RWPE1 (cell line): Measurements from ENCODE around the gene NSMF.

Experiments used
- CTCF ChIA-PET: fragments of 350-600 bp; sonication (Branson Sonifier 250); formaldehyde crosslinking; extraction: SDS; loops from one replicate; lab custom pipeline; 2021; lab: Yijun Ruan, JAX
- POLR2A ChIA-PET: fragments of 400-600 bp; formaldehyde crosslinking; extraction: SDS; loops from one replicate; lab custom pipeline; 2020; ENCODE audit warnings: antibody characterized with exemption; ENCODE audit not compliant: low non-redundant PET; lab: Yijun Ruan, JAX
- DNase-seq: peaks from one replicate; pipeline ENCODE4 v3.0.0; 2012; ENCODE audit warnings: low spot score
- H3K27ac ChIP-seq: fragments of 450-650 bp; 2 replicates; pipeline ENCODE4 v1.5.1; 2017
- CTCF ChIP-seq: fragments of 450-650 bp; conservative IDR thresholded peaks from 2 replicates; pipeline ENCODE4 v1.5.1; 2017; ENCODE audit warnings: low read depth, mild to moderate bottlenecking

NSMF gene

GRCh38 chr9:137498720-137499150 lies 39.6 kb upstream of the NSMF start:
- CTCF ChIA-PET = interaction anchor here (0.6 kb wide), 1 partner anchor 118 kb away, joined by 3 read pairs; no protein-coding TSS in a partner anchor
- TF ChIP-seq CTCF = no peak

GRCh38 chr9:137497921-137498719 lies 39.0 kb upstream of the NSMF start:
- DNase-seq = no peak
- ChIA-PET CTCF (interaction anchor here (0.6 kb wide), 1 partner anchor 118 kb away, joined by 3 read pairs; no protein-coding TSS in a partner anchor), POLR2A (no interaction called here)
- no peak overlapping the region for H3K27ac ChIP-seq
- TF ChIP-seq CTCF = no peak

More at GRCh38 chr9:137498720-137499150, 39.6 kb upstream of the NSMF start:
- DNase-seq = no peak
- no peak overlapping the region for H3K27ac ChIP-seq
- POLR2A ChIA-PET = no interaction called here

- H3K27ac ChIP-seq = no peak overlapping the region
- TF ChIP-seq CTCF = no peak
- CTCF ChIA-PET = interaction anchor here (0.6 kb wide), 1 partner anchor 10 kb away, joined by 6 read pairs; no protein-coding TSS in a partner anchor
- DNase-seq = no peak
- POLR2A ChIA-PET = interaction anchor here (0.6 kb wide), 1 partner anchor 10 kb away, joined by 4 read pairs; no protein-coding TSS in a partner anchor
These were observed 37.7 kb upstream of the NSMF start for GRCh38 chr9:137496601-137497375.

- no peak for DNase-seq
- ChIA-PET POLR2A (interaction anchor here (0.8 kb wide), 1 partner anchor 32 kb away, joined by 3 read pairs; no protein-coding TSS in a partner anchor), CTCF (interaction anchor here (0.6 to 1.3 kb wide), 3 partner anchors 10 to 259 kb away, joined by 3 read pairs; partner anchors contain the start of gene NRARP)
- no peak for TF ChIP-seq CTCF
- no peak overlapping the region for H3K27ac ChIP-seq
These were observed 35.6 kb upstream of the NSMF start for GRCh38 chr9:137494550-137495351.

- ChIA-PET POLR2A (interaction anchor here (0.8 kb wide), 1 partner anchor 31 kb away, joined by 3 read pairs; no protein-coding TSS in a partner anchor), CTCF (interaction anchor here (1.3 kb wide), 1 partner anchor 192 kb away, joined by 3 read pairs; the partner anchor contains the start of gene NRARP)
- no peak for TF ChIP-seq CTCF
- no peak for DNase-seq
- peak overlapping the region; percentile 33 for H3K27ac ChIP-seq
These were observed 35.0 kb upstream of the NSMF start for GRCh38 chr9:137494104-137494544.
